HUES6 (cell line): Measurements from ENCODE around the gene TRMT61A.

Source experiments
- H3K27ac ChIP-seq: 2 replicates; pipeline ENCODE4 v1.7.0; 2013; ENCODE audit warnings: low read depth, mild to moderate bottlenecking, low read length, inconsistent platforms
- H3K27me3 ChIP-seq: 2 replicates; pipeline ENCODE4 v1.6.1; 2013; ENCODE audit warnings: low read length; ENCODE audit not compliant: control insufficient read depth, insufficient read depth
- H3K36me3 ChIP-seq: 2 replicates; pipeline ENCODE4 v1.6.1; 2013; ENCODE audit warnings: low read length; ENCODE audit not compliant: control insufficient read depth, insufficient read depth
- H3K4me1 ChIP-seq: 2 replicates; pipeline ENCODE4 v1.6.1; 2013; ENCODE audit warnings: low read length; ENCODE audit not compliant: control insufficient read depth, insufficient read depth
- H3K4me3 ChIP-seq: 2 replicates; pipeline ENCODE4 v1.5.1; 2013; ENCODE audit warnings: low read depth, low read length
- H3K9ac ChIP-seq: one replicate; pipeline ENCODE4 v1.6.1; 2013; ENCODE audit warnings: mild to moderate bottlenecking, low read length
- H3K9me3 ChIP-seq: 2 replicates; pipeline ENCODE4 v1.6.1; 2013; ENCODE audit warnings: low read depth, low read length; ENCODE audit not compliant: control insufficient read depth, insufficient read depth

Gene TRMT61A

DNA sequence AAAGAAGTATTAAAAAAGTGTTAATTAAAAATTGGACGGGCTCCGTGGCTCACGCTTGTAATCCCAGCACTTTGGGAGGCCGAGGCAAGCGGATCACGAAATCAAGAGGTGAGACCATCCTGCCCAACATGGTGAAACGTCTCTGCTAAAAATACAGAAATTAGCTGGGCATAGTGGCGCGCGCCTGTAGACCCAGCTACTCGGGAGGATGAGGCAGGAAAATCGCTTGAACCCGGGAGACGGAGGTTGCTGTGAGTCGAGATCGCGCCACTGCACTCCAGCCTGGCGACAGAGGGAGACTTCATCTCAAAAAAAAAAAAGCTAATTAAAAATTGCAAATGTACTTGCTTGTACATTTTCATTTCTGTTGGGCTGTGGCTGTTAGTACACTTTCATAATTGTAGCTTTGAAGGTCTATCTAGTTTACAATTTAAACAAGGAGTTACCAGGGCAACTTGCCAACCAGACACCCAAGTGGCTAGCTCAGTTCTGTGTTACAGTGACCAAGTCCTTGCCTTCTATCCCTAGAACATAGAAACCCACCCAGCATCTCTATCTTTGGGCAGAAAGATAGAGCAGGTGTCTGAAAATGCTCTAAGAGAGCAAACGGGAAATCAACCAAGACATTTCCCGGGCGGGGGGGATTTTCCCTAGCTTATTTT is 35.0 kb downstream of the TRMT61A start:
- Histone ChIP-seq H3K9ac (no peak overlapping the region), H3K4me3 (peak overlapping the region; percentile 92), H3K36me3 (peaks cover 19% of the 10 kb centered on the region), H3K4me1 (peaks cover 17% of the 10 kb centered on the region), H3K27ac (no peak overlapping the region), H3K9me3 (no peaks in the 10 kb centered on the region), H3K27me3 (no peaks in the 10 kb centered on the region)

DNA sequence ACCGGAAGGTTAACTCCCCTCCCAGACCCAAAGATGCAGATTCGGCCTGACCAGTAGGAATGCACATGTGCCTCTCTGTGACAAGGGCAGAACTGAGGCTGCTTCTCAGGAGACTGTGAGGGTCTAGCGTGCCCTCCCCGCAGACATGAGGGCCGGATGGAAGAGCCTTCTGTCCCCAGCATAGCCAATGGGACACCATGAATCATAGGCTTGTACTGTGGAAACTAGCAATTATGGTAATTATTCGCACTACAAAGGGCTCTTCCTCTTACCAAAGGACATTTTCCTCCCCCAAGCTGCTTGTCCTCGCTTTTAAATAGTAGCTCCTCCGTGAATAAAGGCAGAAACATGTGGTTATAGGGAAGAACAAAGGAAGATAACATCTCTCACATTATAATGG is 40.0 kb downstream of the TRMT61A start:
- H3K27ac ChIP-seq = peak overlapping the region; percentile 70; the same call in 1 of the 2 replicates
- peak overlapping the region; percentile 21; the same call in 1 of the 2 replicates for H3K4me3 ChIP-seq
- peaks cover 16% of the 10 kb centered on the region for H3K4me1 ChIP-seq
- peak overlapping the region; percentile 59 for H3K9ac ChIP-seq
- H3K36me3 ChIP-seq = peaks cover 14% of the 10 kb centered on the region
- no peaks in the 10 kb centered on the region for H3K9me3 ChIP-seq
- H3K27me3 ChIP-seq = no peaks in the 10 kb centered on the region

DNA sequence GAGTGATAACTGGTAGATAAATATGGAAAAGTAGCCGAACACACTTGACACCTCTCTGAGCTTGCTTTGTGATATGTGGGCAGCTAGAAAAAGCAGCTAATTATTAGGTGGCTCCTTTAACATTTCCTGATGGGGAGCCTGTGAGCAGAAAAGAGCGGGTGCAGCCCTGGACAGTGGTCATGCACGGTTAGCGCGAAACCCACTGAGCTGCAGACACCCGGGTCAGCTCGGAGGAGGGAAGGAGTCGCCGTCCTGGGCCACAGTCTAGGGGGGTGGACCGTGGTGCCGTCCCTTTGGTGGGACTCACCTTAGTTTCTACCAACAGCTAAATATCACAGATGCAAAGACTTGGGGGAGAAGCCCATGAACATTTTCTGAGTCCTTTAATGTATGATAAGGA is 40.4 kb downstream of the TRMT61A start:
- H3K4me1 ChIP-seq = peaks cover 16% of the 10 kb centered on the region
- peak overlapping the region; percentile 21; the same call in 1 of the 2 replicates for H3K4me3 ChIP-seq
- H3K36me3 ChIP-seq = peaks cover 19% of the 10 kb centered on the region
- no peaks in the 10 kb centered on the region for H3K9me3 ChIP-seq
- no peaks in the 10 kb centered on the region for H3K27me3 ChIP-seq
- peak overlapping the region; percentile 59 for H3K9ac ChIP-seq
- H3K27ac ChIP-seq = peak overlapping the region; percentile 70; the same call in 1 of the 2 replicates

DNA sequence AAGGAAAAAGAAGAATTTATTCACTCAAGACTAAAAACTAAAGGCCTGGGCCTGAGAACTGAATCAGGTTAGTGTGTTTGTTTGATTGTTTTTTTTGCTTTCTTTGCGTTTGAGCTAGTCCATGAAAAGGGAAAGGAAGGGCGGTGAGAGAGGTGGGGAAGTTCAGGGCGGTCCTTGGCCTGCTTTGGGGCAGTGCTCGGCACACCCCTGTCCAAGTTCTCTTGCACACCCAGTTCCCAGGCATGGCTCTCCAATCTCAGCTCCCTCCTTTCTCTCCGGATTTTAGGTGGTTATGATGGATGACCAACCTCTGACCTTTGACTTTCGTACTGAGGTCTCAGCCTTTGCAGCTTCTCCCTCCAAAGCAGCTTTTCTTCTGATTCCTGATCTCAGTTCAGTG is 45.1 kb downstream of the TRMT61A start:
- peaks cover 9% of the 10 kb centered on the region for H3K4me1 ChIP-seq
- no peaks in the 10 kb centered on the region for H3K27me3 ChIP-seq
- H3K9ac ChIP-seq = no peak overlapping the region
- peaks cover 45% of the 10 kb centered on the region for H3K36me3 ChIP-seq
- H3K27ac ChIP-seq = no peak overlapping the region
- no peaks in the 10 kb centered on the region for H3K9me3 ChIP-seq
- H3K4me3 ChIP-seq = no peak overlapping the region

DNA sequence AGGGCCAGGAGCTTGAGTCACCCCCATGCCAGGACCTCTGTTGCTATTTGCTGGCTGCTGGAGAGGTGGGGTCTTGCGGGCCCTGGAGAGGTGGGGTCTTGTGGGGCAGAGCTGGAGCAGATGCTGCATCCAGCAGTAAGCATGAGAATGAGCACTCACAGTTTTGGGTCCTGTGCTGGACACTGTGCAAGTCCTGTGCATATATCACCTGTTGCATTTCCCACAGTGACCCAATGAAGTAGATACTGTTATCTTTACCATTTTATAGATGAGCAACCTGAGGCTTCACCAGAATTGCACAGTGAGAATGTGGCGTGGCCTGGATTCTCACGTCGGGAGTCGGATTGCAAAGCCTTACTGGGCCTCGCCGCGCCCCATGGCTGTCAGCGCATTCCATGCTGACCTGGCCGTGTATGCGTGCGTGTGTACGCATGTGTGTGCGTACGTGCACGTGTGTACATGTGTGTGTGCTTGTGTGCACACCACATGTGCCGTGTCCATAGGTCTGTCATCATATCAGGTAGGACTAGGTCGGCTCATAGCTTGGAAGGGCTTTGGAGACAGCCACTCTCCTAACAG is 45.8 kb downstream of the TRMT61A start:
- no peaks in the 10 kb centered on the region for H3K9me3 ChIP-seq
- no peak overlapping the region for H3K4me3 ChIP-seq
- H3K27me3 ChIP-seq = no peaks in the 10 kb centered on the region
- H3K9ac ChIP-seq = no peak overlapping the region
- H3K36me3 ChIP-seq = peaks cover 45% of the 10 kb centered on the region
- peaks cover 4% of the 10 kb centered on the region for H3K4me1 ChIP-seq
- no peak overlapping the region for H3K27ac ChIP-seq

DNA sequence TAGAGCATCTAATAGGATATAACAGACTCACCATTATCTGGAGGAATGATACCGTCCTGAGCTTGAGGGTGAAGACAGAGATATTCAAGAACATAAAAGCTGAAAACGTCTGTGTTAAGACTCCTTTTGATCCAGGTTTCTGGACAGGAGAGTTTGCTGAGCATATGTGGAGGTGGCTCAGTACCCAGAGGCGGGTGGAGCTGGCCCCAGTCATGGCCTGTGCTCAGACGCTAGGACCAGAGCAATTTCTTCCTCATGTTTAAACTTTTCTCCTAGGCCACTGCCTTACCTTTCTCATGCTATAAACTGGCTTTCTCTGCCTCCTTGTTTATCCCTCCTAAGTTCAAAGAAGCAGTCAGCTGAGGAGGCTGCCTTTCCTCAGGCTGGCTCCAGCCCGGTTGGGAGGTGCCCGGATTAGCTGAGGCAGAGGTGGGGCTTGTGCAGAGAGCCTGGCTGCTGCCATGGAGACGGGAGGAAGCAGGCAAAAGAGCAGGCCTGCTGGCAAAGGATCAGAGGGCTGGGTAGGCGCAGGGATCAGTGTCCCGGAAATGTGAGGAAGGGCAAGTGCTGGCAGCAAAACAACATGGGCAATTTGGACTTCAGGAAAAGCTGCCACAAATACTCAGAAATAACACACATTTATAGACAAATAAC is 47.5 kb downstream of the TRMT61A start:
- Histone ChIP-seq H3K9ac (no peak overlapping the region), H3K27me3 (no peaks in the 10 kb centered on the region), H3K4me3 (no peak overlapping the region), H3K36me3 (peaks cover 50% of the 10 kb centered on the region), H3K9me3 (no peaks in the 10 kb centered on the region), H3K27ac (no peak overlapping the region), H3K4me1 (peaks cover 4% of the 10 kb centered on the region)

DNA sequence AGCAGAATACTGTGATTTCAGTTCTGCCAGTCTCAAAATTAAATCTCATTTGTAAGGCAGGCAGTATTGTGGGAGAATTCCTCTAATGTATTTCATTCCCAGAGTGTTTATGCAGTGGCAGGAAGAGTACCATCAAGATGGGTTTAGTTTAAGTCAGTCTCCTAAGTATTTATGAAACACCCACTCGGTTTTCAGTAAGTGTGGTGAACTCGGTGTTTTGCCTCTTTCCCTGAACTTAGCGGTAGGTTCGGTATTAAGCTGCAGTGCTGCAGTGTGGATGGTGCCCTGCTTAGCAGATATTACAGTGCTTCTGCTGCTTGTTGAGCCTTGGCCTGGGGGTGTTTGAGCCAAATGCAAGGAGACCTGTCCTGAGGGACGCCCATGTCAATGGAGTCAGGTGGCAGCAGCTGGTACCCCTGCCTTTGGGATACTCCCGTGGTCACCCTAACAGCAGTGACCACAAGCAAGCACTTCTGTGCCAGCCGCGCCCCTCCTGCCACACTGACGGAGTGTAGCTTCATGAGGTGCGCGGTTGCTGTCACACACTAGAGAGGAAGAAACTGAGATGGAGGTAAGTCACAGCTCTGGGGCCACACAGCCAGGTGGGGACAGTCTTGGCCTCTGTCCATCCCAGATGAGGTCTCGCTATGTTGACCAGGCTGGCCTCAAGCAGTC is 49.5 kb downstream of the TRMT61A start:
- Histone ChIP-seq H3K36me3 (peaks cover 49% of the 10 kb centered on the region), H3K4me3 (no peak overlapping the region), H3K9ac (no peak overlapping the region), H3K27ac (no peak overlapping the region), H3K27me3 (no peaks in the 10 kb centered on the region), H3K9me3 (no peaks in the 10 kb centered on the region), H3K4me1 (peaks cover 4% of the 10 kb centered on the region)

DNA sequence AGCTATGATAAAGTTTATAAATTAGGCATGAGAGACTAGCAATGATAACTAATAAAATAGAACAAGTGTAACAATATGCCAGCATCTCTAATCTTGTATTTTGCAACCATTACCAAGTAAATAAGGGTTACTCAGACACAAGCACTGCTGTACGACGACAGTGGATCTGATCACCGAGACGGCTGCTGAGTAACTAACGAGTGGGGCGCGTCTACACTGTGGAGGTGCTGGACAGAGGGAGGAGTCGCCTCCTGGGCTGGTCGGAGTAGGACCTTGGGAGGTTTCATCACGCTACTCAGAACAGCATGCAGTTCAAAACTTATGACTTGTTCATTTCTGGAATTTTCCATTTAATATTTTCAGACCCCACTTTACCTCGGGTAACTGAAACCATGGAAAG is 52.2 kb downstream of the TRMT61A start:
- Histone ChIP-seq H3K4me1 (peaks cover 3% of the 10 kb centered on the region), H3K27me3 (no peaks in the 10 kb centered on the region), H3K27ac (no peak overlapping the region), H3K4me3 (no peak overlapping the region), H3K9me3 (no peaks in the 10 kb centered on the region), H3K9ac (no peak overlapping the region), H3K36me3 (peaks cover 37% of the 10 kb centered on the region)

DNA sequence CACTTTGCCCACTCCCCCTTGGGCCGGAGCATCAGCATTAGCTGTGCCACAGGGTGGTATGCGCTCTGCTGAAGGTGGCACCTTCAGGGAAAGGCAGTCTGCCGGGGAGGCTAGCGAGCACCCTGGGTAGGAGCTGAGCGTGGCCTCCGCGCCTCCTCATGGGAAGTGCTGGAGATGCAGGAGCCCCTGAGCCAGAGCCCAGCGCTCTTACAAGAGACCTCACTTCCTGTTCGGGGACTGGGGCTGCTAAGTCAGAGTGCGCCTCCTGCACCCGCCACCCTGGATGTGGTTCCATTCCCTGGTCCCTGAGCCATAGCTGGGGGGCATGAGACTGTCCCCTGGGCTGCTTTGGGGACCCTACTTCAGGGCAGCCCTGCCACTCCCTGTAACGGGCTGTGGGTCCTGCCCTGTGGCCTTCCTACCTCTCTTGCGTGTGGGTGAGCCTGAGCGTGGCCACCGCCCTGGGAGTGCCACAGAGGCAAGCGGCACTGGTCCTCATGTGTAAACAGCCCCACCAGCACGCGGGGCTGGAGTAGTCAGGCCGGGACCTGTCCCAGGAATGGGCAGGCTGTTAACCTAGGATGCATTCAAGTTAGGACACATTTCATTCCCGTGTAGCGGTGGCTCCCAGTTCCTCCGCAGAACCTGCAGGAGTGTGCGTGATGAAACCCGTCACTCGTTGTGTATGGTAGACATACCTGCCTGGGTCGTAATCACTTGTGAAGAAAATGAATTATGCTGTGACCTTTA is 53.1 kb downstream of the TRMT61A start:
- H3K9me3 ChIP-seq = no peaks in the 10 kb centered on the region
- no peaks in the 10 kb centered on the region for H3K4me1 ChIP-seq
- H3K27me3 ChIP-seq = no peaks in the 10 kb centered on the region
- peaks cover 36% of the 10 kb centered on the region for H3K36me3 ChIP-seq
- H3K27ac ChIP-seq = no peak overlapping the region
- H3K9ac ChIP-seq = no peak overlapping the region
- no peak overlapping the region for H3K4me3 ChIP-seq

DNA sequence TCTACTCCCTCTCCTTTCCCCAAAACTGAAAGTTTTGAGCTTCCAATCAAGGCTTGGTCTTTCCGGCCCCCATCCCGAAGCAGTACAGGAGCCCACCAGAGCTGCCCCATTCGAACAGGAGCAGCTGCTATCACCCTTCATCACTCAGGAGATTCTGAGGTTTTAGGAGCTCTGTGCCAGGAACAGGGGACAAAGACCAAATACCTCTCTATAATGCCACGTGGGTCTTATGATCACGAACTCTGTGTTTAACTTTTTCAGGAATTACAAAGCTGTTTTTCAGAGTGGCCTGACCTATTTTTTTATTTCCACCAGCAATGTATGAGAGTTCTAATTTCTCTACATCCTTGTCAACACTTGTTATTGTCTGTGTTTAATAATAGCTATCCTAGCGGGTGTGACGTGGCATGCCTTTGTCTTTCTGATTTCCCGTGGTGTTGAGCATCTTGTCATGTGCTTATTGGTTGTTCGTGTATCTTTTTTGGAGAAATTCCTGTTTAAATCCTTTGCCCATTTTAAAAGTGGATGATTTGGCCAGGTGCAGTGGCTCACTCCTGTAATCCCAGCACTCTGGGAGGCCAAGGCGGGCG is 55.4 kb downstream of the TRMT61A start:
- Histone ChIP-seq H3K36me3 (peaks cover 29% of the 10 kb centered on the region), H3K27ac (no peak overlapping the region), H3K9ac (no peak overlapping the region), H3K27me3 (no peaks in the 10 kb centered on the region), H3K9me3 (no peaks in the 10 kb centered on the region), H3K4me1 (no peaks in the 10 kb centered on the region), H3K4me3 (no peak overlapping the region)
